ENCODE data around the gene AGAP2.

Gene AGAP2

GRCh38 chr12:57767876-57768275, 29.3 kb upstream of the AGAP2 start:
- no peak for DNase-seq (ENCODE audit: low read depth in 2 of 2)

DNA sequence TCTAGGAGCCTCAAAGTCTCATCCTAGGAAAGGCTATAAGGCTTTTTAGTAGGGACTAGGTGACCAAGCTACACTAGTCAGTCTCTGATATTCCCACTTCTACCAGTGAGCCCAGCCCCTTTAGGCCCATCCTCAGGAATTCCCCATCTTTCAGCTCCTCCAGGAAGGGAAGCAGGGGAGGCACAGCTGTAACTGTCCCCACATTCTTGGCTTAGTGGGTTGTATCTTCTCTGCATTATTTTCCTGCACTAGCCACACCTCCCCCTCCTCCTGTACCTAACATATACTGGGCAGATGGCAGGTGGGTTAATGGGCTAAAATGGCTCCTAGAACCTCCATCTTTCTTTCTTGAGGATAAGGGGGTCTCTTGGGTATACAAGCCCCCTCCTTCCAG, 28.8 kb upstream of the AGAP2 start:
- DNase-seq (ENCODE audit: low read depth in 2 of 2) = no peak

DNA sequence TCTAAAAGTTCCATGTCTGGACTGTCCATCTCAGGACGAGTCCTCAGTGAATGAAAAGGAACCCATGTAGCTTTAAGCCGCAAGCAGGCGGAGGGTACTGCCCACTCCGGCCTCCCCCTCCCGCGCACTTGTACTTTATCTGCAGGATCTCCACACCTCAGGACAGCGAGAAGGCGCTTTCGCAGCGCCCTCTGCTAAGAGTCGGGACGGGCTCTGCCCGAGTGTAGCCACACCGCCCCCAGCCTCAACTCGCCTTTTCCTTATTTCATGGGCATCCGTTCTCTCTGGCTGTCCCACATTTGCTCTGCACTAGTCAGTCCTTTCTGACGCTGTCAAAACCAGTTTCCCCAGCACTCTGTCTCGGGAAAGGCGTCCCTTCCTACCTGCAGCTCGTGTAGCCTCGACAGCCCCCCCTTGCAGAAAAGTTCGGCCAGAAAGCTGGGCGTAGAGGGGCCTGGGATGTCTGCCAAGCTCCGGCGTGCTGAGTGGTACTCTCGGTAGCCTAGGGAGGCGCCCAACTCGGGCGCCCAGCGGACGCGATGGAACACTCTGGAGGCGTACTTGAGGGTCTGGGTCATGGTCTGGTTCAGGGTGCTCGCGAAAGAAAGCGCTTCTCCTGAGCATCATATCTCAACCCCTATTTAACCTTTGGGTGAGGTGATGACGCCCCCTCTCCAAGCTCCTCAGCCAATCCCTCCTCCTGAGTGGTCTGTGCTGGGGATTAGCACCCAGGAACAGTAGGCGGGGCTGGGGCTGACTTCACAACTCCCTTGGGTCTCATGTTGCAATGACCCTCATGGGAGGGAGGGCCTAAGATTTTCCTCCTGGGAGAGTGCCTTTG, 28.1 kb upstream of the AGAP2 start, which contains the start of gene CYP27B1:
CYP27B1 (minus strand) TSS at position 615 of the 841 bp plus-strand sequence; CDS start at position 578, 37 bp downstream.
- no peak for DNase-seq (ENCODE audit: low read depth in 2 of 2)

GRCh38 chr12:57765698-57766463, 27.3 kb upstream of the AGAP2 start:
- DNase-seq (ENCODE audit: low read depth in 2 of 2) = no peak

- no peak for DNase-seq (ENCODE audit: low read depth in 2 of 2)
These were observed 26.6 kb upstream of the AGAP2 start for GRCh38 chr12:57765003-57765697.

- DNase-seq (ENCODE audit: low read depth in 2 of 2) = no peak
These were observed 26.1 kb upstream of the AGAP2 start for GRCh38 chr12:57764662-57765002.

DNA sequence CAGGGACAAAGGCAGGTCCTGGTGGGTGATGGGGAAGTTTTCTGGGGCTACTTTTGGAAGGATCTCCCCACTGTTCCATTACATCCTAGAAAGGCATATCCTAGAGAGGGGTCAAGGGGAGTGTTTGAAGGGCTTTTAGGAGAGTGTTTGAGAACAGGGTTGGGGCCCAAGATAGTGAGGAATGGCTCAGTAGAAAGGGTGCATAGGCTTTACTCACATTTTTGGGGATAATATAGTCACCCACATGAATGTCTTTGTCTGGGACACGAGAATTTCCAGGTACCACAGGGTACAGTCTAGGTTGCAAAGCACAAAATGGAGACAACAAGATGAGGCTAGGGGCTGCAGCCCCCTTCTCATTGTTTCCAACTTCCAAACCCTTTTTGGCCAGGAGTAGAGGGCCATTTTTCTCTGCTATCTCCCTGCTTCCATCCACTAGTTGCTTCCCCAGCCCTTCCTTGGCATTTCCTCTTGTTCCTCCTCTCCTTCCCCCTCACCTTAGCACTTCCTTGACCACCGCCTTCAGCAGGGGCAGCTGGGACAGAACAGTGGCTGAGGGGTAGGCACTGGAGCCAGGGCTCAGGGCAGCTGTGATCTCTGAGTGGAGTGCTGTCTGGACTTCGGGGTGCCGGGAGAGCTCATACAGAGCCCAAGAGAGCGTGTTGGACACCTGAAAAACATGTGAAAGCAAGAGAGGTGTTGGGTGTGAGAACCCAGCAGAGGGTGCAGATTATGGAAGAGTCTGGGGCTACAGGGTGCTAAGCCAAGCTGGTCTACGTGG, 25.5 kb upstream of the AGAP2 start:
- no peak for DNase-seq (ENCODE audit: low read depth in 2 of 2)

GRCh38 chr12:57762463-57762862, 23.9 kb upstream of the AGAP2 start:
- DNase-seq (ENCODE audit: low read depth in 2 of 2) = no peak

DNA sequence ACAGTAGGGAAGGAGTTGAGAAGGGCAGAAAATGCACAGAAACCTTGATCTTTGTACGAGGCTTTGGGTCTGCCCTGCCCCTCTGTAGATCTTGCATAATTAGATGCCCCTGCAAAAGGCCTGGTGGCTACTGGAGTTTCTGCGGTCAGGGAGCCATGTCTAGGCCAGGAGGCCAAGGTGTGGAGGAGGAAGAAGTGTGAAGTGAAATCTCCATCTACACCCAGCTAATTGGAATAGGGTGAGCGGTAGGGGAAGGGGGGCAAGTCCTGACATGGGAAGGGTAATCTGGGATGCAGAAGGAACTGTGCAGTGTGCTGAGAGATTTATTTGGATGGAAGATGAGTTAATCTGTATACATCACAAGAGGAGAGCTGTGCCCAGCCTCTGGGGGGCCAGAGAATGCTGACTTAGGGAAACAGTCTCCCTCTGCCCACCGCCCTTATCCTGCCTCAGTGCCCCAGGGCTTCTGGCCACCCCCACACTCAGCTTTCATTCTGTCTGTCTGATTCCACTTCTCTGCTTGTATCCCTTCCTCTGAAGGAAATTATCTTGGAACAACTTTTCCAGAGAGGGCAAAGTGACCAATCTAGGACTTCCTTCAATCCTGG, 23.0 kb upstream of the AGAP2 start:
- DNase-seq (ENCODE audit: low read depth in 2 of 2) = no peak

DNA sequence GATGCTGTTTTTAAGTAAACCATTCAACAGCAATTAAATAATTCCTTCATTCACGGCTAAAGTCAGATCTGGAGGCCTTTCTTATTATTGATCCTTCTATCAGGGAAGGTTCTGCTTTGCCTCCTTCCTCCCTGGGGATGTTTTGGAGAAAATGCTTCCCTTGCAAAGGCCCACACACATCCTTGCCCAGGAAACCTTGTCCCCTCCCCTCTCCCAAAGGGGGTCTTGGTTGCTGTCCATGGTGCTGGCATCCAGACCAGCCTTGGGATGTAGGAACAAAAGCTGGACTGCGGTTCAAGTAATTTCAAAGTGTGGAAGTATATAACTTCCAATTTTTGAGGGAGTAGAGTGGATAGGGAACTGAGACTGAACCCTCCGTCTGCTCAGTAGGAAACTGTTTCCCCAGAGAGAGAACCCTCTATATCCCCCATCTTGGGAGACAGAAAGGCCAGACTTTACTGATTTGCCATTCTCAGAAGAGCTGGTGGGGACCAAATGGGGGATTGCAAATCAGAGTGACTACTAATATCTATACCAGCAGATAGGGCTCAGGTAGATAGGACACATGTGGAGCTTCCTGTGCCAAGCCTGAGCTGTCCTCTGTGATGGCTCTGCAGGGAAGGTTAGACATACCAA, 21.9 kb upstream of the AGAP2 start:
- no peak for DNase-seq (ENCODE audit: low read depth in 2 of 2)

DNA sequence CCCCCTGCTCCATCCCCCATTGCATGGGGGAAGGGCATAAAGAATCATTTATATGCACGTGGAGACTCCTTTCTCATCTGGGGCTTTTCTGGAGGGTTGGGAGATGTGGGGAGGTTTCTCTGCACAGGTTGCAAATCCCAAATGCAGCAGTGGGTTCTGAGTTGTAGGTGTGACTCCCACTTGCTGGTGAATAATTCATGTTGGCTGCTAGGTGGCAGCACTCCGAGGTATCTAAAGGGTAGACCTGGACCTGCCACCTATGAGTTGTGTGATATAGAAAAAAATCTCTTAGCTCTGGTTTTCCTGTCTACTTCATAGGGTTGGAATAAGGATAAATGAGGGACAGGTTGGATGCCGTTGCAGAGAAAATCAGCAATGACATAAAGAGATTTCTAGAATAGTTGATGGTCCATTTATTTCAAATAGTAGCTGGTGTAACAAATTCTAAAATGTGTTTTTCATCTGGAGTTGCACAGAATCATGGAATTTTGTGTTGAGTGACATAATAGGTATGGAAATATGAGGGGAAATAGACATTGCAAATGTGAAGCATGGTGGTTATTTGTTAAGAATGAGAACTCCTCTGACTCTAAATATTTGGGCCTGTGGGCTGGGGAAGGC, 20.9 kb upstream of the AGAP2 start:
- no peak for DNase-seq (ENCODE audit: low read depth in 2 of 2)

DNA sequence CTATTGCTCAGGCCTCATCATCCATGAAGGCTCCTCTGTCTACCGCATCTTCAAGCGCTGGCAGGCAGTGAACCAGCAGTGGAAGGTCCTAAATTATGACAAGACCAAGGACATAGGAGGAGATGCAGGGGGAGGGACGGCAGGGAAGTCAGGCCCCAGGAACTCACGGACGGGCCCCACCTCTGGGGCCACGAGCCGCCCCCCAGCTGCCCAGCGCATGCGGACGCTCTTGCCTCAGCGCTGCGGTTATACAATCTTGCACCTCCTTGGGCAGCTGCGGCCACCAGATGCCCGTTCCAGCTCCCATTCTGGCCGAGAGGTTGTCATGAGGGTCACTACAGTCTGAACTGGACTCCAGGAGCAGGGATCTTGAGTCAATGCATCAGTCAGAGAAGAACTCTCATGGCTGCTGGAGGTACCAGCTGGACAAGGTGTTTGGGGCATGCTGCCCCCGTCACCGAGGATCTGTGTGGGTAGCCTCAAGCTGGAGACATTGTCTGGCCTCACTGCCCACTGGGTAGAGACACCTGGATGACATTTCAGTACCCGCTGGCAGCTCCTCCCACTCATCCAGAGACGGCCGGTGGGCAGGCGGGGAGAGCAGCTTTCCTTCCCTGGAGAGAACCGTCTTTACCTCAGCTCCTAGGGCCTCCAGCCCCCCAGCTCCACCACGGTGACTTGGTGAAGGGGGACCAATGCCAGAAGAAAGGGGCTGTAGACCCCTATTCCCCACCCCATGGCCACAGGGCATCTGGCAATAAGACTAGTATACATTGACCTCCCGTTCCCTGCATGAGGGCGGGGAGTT, 20.2 kb upstream of the AGAP2 start:
- no peak for DNase-seq (ENCODE audit: low read depth in 2 of 2)

DNA sequence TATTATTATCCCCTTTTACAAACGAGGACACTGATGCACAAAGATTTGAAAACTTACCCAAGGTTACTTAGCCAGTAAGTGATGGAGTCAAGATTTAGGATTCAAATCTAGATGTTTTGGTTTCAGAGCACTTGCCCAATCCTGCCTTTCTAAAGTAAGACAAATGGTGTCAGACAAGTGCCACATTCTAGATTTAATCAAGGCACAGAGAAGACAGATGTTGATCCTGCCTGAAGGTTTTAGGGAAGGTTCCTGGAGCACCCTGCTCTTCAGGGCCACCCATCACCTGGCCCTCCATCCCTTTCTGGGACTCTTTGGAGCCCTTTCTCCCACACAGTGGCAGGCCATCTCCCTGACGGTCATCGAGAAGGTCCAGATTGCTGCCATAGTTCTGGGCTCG, 19.2 kb upstream of the AGAP2 start:
- DNase-seq (ENCODE audit: low read depth in 2 of 2) = no peak

DNA sequence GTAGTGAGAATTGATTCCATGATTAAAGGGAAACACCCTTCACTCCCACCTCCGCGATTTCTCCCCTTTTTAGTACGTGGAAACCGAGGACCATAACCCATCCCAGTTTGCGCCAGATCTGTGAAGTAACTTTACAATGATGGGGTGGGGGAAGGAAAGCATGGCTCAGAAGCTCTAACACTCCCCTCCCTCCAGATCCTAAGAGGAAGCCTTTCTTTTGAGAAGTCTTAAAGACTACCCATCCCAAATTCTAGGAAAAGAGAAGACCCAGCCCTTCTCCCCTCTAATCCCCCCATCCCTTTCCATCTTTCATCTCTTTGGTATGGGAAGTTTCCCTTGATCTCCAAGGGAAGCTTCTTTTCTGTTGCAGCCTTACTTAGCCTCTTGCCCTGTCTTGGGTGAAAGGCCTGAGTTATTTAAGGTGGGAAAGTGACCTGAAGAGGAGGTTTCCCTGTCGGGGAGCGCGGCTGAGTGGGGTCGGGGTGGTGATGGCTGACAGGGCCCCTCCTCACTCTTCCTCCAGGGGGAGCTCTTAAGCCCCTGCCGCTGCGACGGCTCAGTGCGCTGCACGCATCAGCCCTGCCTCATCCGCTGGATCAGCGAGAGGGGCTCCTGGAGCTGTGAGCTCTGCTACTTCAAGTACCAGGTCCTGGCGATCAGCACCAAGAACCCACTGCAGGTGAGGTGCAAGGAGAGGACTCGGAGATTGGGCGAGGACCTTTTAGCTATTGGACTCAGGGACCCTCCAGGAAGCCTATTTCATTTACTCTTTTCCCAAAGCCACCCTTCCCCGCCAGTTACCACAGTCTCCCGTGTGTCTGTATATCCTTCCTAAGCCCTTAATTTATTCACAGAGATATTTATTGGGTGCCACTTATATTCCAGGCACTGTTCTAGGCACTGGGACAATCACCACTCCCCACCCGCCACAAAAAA, 18.1 kb upstream of the AGAP2 start:
- no peak for DNase-seq (ENCODE audit: low read depth in 2 of 2)

GRCh38 chr12:57755454-57756372, 17.2 kb upstream of the AGAP2 start:
- no peak for DNase-seq (ENCODE audit: low read depth in 2 of 2)

GRCh38 chr12:57755194-57755453, 16.6 kb upstream of the AGAP2 start:
- no peak for DNase-seq (ENCODE audit: low read depth in 2 of 2)

- DNase-seq (ENCODE audit: low read depth in 2 of 2) = no peak
These were observed 16.1 kb upstream of the AGAP2 start, which contains the start of gene MARCHF9 for GRCh38 chr12:57754411-57755193. TSS of gene MARCHF9 (plus strand) at chr12:57755103. CDS start at chr12:57755529, 426 bp downstream.

All from fibroblast of skin of left quadriceps (primary cell).